Thymus (tissue), 11 donors: ENCODE measurements around the gene MYH3. TPM values are rescaled to one million over a fixed set of nuclear protein-coding genes. Genes with fewer than 3 reads are reported as not detected.
A peak's percentile ranks its signal among the peaks of the same experiment; 100 is the strongest.

Source experiments
- DNase-seq, 9 donors: peaks; one replicate each; pipeline ENCODE4 v3.0.0-alpha.2; 2013; ENCODE audit warnings: low spot score in 9 of 9, low read depth in 6 of 9, missing footprints in 1 of 9
- H3K27ac ChIP-seq, 2 donors: one replicate each; pipeline ENCODE4 v1.5.1; 2013; ENCODE audit warnings: control low read depth in 1 of 2, low read depth in 1 of 2, low read length in 1 of 2, mild to moderate bottlenecking in 1 of 2, moderate library complexity in 1 of 2
- H3K27me3 ChIP-seq, 2 donors: one replicate each; pipeline ENCODE4 v1.5.1; 2013; ENCODE audit warnings: low read length in 1 of 2; ENCODE audit not compliant: control insufficient read depth in 2 of 2, insufficient read depth in 1 of 2
- H3K36me3 ChIP-seq, 2 donors: one replicate each; pipeline ENCODE4 v1.5.1; 2013; ENCODE audit warnings: low read length in 1 of 2, mild to moderate bottlenecking in 1 of 2, moderate library complexity in 1 of 2; ENCODE audit not compliant: control insufficient read depth in 2 of 2, insufficient read depth in 2 of 2
- H3K4me1 ChIP-seq, 2 donors: one replicate each; pipeline ENCODE4 v1.5.1; 2013; ENCODE audit warnings: low read length in 2 of 2; ENCODE audit not compliant: control insufficient read depth in 2 of 2, insufficient read depth in 2 of 2
- H3K4me3 ChIP-seq, 2 donors: one replicate each; pipeline ENCODE4 v1.5.1; 2013; ENCODE audit warnings: low read length in 2 of 2, control low read depth in 1 of 2, mild to moderate bottlenecking in 1 of 2
- H3K9me3 ChIP-seq, 2 donors: one replicate each; pipeline ENCODE4 v1.5.1; 2013; ENCODE audit warnings: low read length in 1 of 2, mild to moderate bottlenecking in 1 of 2; ENCODE audit not compliant: control insufficient read depth in 2 of 2, insufficient read depth in 1 of 2
- WGBS: extraction: QIAGEN DNeasy Blood & Tissue Kit; methylation state at CpG from one replicate; pipeline ENCODE4 v1.1.7; 2013; 5-methylcytosine and 5-hydroxymethylcytosine counted together
- polyA plus RNA-seq: library from polyadenylated mRNA; stranded (reverse); fragments of 200-250 nt; gene quantifications from one replicate; pipeline ENCODE4 v1.2.3, GENCODE V29; 2013
- total RNA-seq: library from RNA; stranded (reverse); fragments of 120-200 nt; gene quantifications from one replicate; pipeline ENCODE4 v1.2.4, GENCODE V29; 2013
- donor health status: healthy.

Gene MYH3
- total and polyA plus RNA-seq, 2 donors: 13.5 to 18.0 TPM

- DNase-seq: no peak
- 96% methylated on average over 2 of the region's 2 CpGs for WGBS
- Histone ChIP-seq H3K4me1 (no peaks in the 10 kb centered on the region), H3K27me3 (no peaks in the 10 kb centered on the region), H3K9me3 (no peaks in the 10 kb centered on the region), H3K36me3 (peaks cover 24 to 33% of the 10 kb centered on the region in 2 donors), H3K4me3 (no peak overlapping the region), H3K27ac (no peak overlapping the region)
Measured at GRCh38 chr17:10687499-10687898, 30.4 kb upstream of the MYH3 start.

- H3K27me3 ChIP-seq: no peaks in the 10 kb centered on the region
- no peaks in the 10 kb centered on the region for H3K4me1 ChIP-seq
- 71% methylated on average over 2 of the region's 2 CpGs for WGBS
- no peaks in the 10 kb centered on the region for H3K9me3 ChIP-seq
- peak in 1 of 9 donors; percentile 26 for DNase-seq
- H3K27ac ChIP-seq: no peak overlapping the region
- peaks cover 24 to 42% of the 10 kb centered on the region in 2 donors for H3K36me3 ChIP-seq
- H3K4me3 ChIP-seq: no peak overlapping the region
Measured at GRCh38 chr17:10683853-10684252, 26.7 kb upstream of the MYH3 start.

GRCh38 chr17:10681866-10682446, 24.8 kb upstream of the MYH3 start:
- H3K36me3 ChIP-seq: peaks cover 24 to 42% of the 10 kb centered on the region in 2 donors
- no peak for DNase-seq

GRCh38 chr17:10674704-10675103, 17.6 kb upstream of the MYH3 start:
- H3K36me3 ChIP-seq: peaks cover 3 to 4% of the 10 kb centered on the region in 2 donors
- no peak overlapping the region for H3K27ac ChIP-seq
- H3K4me3 ChIP-seq: no peak overlapping the region
- WGBS: 98% methylated on average over 4 of the region's 4 CpGs
- DNase-seq: no peak
- H3K4me1 ChIP-seq: no peaks in the 10 kb centered on the region
- no peaks in the 10 kb centered on the region for H3K9me3 ChIP-seq
- H3K27me3 ChIP-seq: no peaks in the 10 kb centered on the region

More at GRCh38 chr17:10681866-10682446, 24.8 kb upstream of the MYH3 start:
- H3K4me3 ChIP-seq: no peak overlapping the region
- WGBS: 96% methylated on average over 7 of the region's 7 CpGs
- H3K27me3 ChIP-seq: no peaks in the 10 kb centered on the region
- no peaks in the 10 kb centered on the region for H3K9me3 ChIP-seq
- no peaks in the 10 kb centered on the region for H3K4me1 ChIP-seq
- no peak overlapping the region for H3K27ac ChIP-seq

- H3K36me3 ChIP-seq: peaks cover 3 to 4% of the 10 kb centered on the region in 2 donors
- H3K4me1 ChIP-seq: no peaks in the 10 kb centered on the region
- no peaks in the 10 kb centered on the region for H3K27me3 ChIP-seq
- H3K27ac ChIP-seq: no peak overlapping the region
- no peak for DNase-seq
- H3K4me3 ChIP-seq: no peak overlapping the region
- no peaks in the 10 kb centered on the region for H3K9me3 ChIP-seq
- 98% methylated on average over 12 of the region's 12 CpGs for WGBS
Measured at GRCh38 chr17:10673312-10673711, 16.2 kb upstream of the MYH3 start.

- Histone ChIP-seq H3K4me1 (no peaks in the 10 kb centered on the region), H3K4me3 (no peak overlapping the region), H3K27me3 (no peaks in the 10 kb centered on the region), H3K27ac (no peak overlapping the region), H3K9me3 (no peaks in the 10 kb centered on the region), H3K36me3 (no peaks in the 10 kb centered on the region)
- no peak for DNase-seq
- WGBS: 93% methylated on average over 1 of the region's 1 CpG
Measured at GRCh38 chr17:10668775-10669174, 11.7 kb upstream of the MYH3 start.

GRCh38 chr17:10666906-10667305, 9.8 kb upstream of the MYH3 start:
- Histone ChIP-seq H3K36me3 (no peaks in the 10 kb centered on the region), H3K4me3 (no peak overlapping the region), H3K9me3 (no peaks in the 10 kb centered on the region), H3K4me1 (no peaks in the 10 kb centered on the region), H3K27me3 (no peaks in the 10 kb centered on the region), H3K27ac (no peak overlapping the region)
- WGBS: 95% methylated on average over 5 of the region's 5 CpGs
- DNase-seq: no peak

- no peak overlapping the region for H3K27ac ChIP-seq
- 97% methylated on average over 9 of the region's 9 CpGs for WGBS
- H3K4me1 ChIP-seq: no peaks in the 10 kb centered on the region
- H3K4me3 ChIP-seq: no peak overlapping the region
- no peaks in the 10 kb centered on the region for H3K27me3 ChIP-seq
- H3K9me3 ChIP-seq: no peaks in the 10 kb centered on the region
- no peak for DNase-seq
- H3K36me3 ChIP-seq: peaks cover 0 to 5% of the 10 kb centered on the region in 2 donors
Measured at GRCh38 chr17:10664571-10664970, 7.5 kb upstream of the MYH3 start.

- Histone ChIP-seq H3K27me3 (no peaks in the 10 kb centered on the region), H3K9me3 (no peaks in the 10 kb centered on the region), H3K4me1 (no peaks in the 10 kb centered on the region), H3K27ac (no peak overlapping the region), H3K36me3 (peaks cover 0 to 5% of the 10 kb centered on the region in 2 donors), H3K4me3 (no peak overlapping the region)
- 95% methylated on average over 6 of the region's 6 CpGs for WGBS
- DNase-seq: no peak
Measured at GRCh38 chr17:10663231-10663630, 6.1 kb upstream of the MYH3 start.
